Measurements from ENCODE around the gene TRAIP. TPM values are rescaled to one million over a fixed set of nuclear protein-coding genes. Genes with fewer than 3 reads are reported as not detected.

TRAIP gene
- total RNA-seq, 1 donor from 2014 or later: 6.2 TPM

- no peak for TF ChIP-seq CTCF (IDR thresholded peaks at IDR 0.05; ENCODE audit: unreplicated experiment)
- H3K9me3 Mint-ChIP-seq (ENCODE audit: unreplicated experiment): no peaks in the 10 kb centered on the region
- H3K27ac Mint-ChIP-seq (ENCODE audit: unreplicated experiment): no peak overlapping the region
- DNase-seq (ENCODE audit: low spot score): no peak
- H3K4me3 Mint-ChIP-seq (ENCODE audit: unreplicated experiment): no peak overlapping the region
- H3K4me1 Mint-ChIP-seq (ENCODE audit: unreplicated experiment): peaks cover 8% of the 10 kb centered on the region
- no peaks in the 10 kb centered on the region for H3K27me3 Mint-ChIP-seq (ENCODE audit: unreplicated experiment)
- peaks cover 15% of the 10 kb centered on the region for H3K36me3 Mint-ChIP-seq (ENCODE audit: low read depth, unreplicated experiment)
Measured at GRCh38 chr3:49780080-49780974, 76.0 kb downstream of the TRAIP start.

- Mint-ChIP-seq H3K36me3 (ENCODE audit: low read depth, unreplicated experiment) (peaks cover 14% of the 10 kb centered on the region), H3K4me1 (ENCODE audit: unreplicated experiment) (peaks cover 4% of the 10 kb centered on the region), H3K27me3 (ENCODE audit: unreplicated experiment) (no peaks in the 10 kb centered on the region), H3K27ac (ENCODE audit: unreplicated experiment) (no peak overlapping the region), H3K4me3 (ENCODE audit: unreplicated experiment) (no peak overlapping the region), H3K9me3 (ENCODE audit: unreplicated experiment) (no peaks in the 10 kb centered on the region)
- no peak for TF ChIP-seq CTCF (IDR thresholded peaks at IDR 0.05; ENCODE audit: unreplicated experiment)
- no peak for DNase-seq (ENCODE audit: low spot score)
Measured at GRCh38 chr3:49779358-49780079, 76.8 kb downstream of the TRAIP start.

Small RNA genes within 50 kb of the gene (microRNA-seq; reads per million reads assigned to microRNA genes)
- gene MIR5193 (ENCODE audit: unreplicated experiment): 1.5 reads per million, percentile 23 among the genes with 10 or more reads in this experiment

Other genes starting within 250 kb of the TRAIP start
- 71.1 TPM for gene APEH, start 182.2 kb downstream of the TRAIP start, total RNA-seq (ENCODE audit: unreplicated experiment)
- gene MST1, start 167.1 kb downstream of the TRAIP start, total RNA-seq (ENCODE audit: unreplicated experiment): 22.0 TPM
- 42.3 TPM for gene RNF123, start 167.0 kb downstream of the TRAIP start, total RNA-seq (ENCODE audit: unreplicated experiment)
- gene AMIGO3, start 136.9 kb downstream of the TRAIP start, total RNA-seq (ENCODE audit: unreplicated experiment): 0.56 TPM
- gene GMPPB, start 132.6 kb downstream of the TRAIP start, total RNA-seq (ENCODE audit: unreplicated experiment): 21.3 TPM
- 56.4 TPM for gene IP6K1, start 70.0 kb downstream of the TRAIP start, total RNA-seq (ENCODE audit: unreplicated experiment)
- 1.1 TPM for gene CDHR4, start 56.7 kb downstream of the TRAIP start, total RNA-seq (ENCODE audit: unreplicated experiment)
- 57.6 TPM for gene INKA1, start 53.3 kb downstream of the TRAIP start, total RNA-seq (ENCODE audit: unreplicated experiment)
- 6.0 TPM for gene UBA7, start 42.6 kb downstream of the TRAIP start, total RNA-seq (ENCODE audit: unreplicated experiment)
- gene CAMKV, start 13.3 kb upstream of the TRAIP start, total RNA-seq (ENCODE audit: unreplicated experiment): 0.67 TPM
- 0.67 TPM for gene MST1R, start 47.3 kb upstream of the TRAIP start, total RNA-seq (ENCODE audit: unreplicated experiment)
- gene MON1A, start 73.2 kb upstream of the TRAIP start, total RNA-seq (ENCODE audit: unreplicated experiment): 6.1 TPM
- 76.2 TPM for gene RBM6, start 83.6 kb upstream of the TRAIP start, total RNA-seq (ENCODE audit: unreplicated experiment)
- 219 TPM for gene RBM5, start 232.4 kb upstream of the TRAIP start, total RNA-seq (ENCODE audit: unreplicated experiment)